ENCODE measurements around the gene PLCB2. TPM values are rescaled to one million over a fixed set of nuclear protein-coding genes. Genes with fewer than 3 reads are reported as not detected.

Gene PLCB2
- total RNA-seq, 1 donor from 2014 or later, result 3.7 TPM

DNA sequence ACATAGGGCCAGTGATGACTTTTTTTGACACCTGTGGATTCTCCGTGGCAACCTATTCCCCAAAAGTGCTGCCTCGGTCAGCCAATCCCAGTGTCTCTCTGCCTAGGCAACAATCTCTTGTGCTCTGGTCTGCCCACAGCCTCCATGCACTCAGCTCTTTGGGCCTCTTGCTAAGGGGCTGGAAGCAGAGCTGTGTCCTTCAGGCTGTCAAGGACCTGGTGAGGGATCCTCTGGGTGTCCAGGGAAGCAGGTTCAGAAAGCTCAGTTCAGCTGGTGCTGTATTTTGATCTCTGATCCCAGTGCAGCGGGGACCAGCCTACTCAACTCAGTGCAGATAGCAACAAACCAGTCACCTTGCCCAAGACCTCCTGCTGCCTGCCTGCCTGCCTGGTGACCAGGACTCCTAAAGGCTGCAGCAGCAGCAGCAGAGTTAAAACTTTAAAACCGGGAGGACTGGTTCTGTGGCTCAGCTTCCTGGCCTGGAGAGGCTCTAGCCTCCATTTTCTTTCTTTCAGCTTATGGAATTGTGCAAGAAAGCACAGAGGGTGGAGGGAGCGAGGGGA lies 62.7 kb downstream of the PLCB2 start:
- no peak for FAIRE-seq
- Mint-ChIP-seq H3K27ac (ENCODE audit: unreplicated experiment) (no peak overlapping the region), H3K9me3 (ENCODE audit: unreplicated experiment) (peaks cover 1% of the 10 kb centered on the region)

DNA sequence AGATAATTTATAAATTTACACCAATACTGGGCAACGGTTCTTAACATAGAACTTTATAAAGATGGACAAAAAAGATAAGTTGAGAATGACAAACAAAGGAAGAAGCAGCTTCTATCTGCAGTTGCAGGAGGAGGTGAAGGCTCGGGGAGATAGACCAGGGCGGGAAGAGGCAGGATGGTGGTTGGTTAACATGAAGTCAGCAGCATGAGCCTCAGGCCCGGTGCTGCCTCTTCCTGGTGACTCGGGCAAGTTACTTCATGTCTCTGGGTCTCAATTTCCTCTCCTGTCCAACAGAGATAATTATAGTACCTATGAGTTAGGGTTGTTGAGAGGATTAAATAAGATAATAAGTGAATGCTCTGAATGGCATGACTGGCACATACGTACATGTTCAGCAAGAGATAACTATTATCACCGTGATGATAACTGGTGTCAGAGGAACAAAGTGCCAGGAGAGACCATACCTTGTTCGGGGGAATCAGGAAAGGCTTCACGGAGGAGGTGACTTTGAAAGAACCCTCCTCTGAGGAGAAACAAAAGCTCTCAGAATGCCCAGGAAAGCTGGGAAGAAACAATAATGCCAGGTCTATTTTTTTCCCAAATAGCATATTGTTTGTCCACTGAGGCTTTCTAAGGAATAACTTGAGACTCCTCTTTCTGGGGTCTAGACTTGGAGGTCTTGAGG lies 64.5 kb downstream of the PLCB2 start:
- H4K20me1 ChIP-seq (ENCODE audit: insufficient read depth, low read length), result peaks cover 5% of the 10 kb centered on the region
- FAIRE-seq, result no peak
- Mint-ChIP-seq H3K4me3 (ENCODE audit: unreplicated experiment) (no peak overlapping the region), H3K4me1 (ENCODE audit: low read depth, unreplicated experiment) (peaks cover 18% of the 10 kb centered on the region), H3K27ac (ENCODE audit: unreplicated experiment) (no peak overlapping the region), H3K9me3 (ENCODE audit: unreplicated experiment) (peaks cover 1% of the 10 kb centered on the region), H3K27me3 (ENCODE audit: low read depth, unreplicated experiment) (peaks cover 37% of the 10 kb centered on the region), H3K36me3 (ENCODE audit: low read depth, unreplicated experiment) (peaks cover 3% of the 10 kb centered on the region)
- no peak overlapping the region for H2AFZ ChIP-seq (ENCODE audit: low read depth, low read length)
- H3K36me3 ChIP-seq (ENCODE audit: insufficient read depth, low read length), result no peaks in the 10 kb centered on the region
- no peak overlapping the region for H3K4me2 ChIP-seq (ENCODE audit: low read length)
- H3K79me2 ChIP-seq (ENCODE audit: insufficient read depth, low read length), result no peaks in the 10 kb centered on the region
- no peaks in the 10 kb centered on the region for H3K27me3 ChIP-seq (ENCODE audit: insufficient read depth, low read length)
- H3K9me3 ChIP-seq (ENCODE audit: insufficient read depth, low read depth, low read length), result no peaks in the 10 kb centered on the region
- H3K27ac ChIP-seq (ENCODE audit: low read depth, low read length), result no peak overlapping the region
- DNase-seq (ENCODE audit: low read depth), result no peak
- no peak overlapping the region for H3K4me3 ChIP-seq (ENCODE audit: insufficient read depth, low read depth, low read length)
- peaks cover 11% of the 10 kb centered on the region for H3K4me1 ChIP-seq (ENCODE audit: insufficient read depth, low read length)
- TF ChIP-seq EZH2 (IDR thresholded peaks at IDR 0.05; ENCODE audit: insufficient read depth, low read length), result no peak
- TF ChIP-seq, protein P1, sequence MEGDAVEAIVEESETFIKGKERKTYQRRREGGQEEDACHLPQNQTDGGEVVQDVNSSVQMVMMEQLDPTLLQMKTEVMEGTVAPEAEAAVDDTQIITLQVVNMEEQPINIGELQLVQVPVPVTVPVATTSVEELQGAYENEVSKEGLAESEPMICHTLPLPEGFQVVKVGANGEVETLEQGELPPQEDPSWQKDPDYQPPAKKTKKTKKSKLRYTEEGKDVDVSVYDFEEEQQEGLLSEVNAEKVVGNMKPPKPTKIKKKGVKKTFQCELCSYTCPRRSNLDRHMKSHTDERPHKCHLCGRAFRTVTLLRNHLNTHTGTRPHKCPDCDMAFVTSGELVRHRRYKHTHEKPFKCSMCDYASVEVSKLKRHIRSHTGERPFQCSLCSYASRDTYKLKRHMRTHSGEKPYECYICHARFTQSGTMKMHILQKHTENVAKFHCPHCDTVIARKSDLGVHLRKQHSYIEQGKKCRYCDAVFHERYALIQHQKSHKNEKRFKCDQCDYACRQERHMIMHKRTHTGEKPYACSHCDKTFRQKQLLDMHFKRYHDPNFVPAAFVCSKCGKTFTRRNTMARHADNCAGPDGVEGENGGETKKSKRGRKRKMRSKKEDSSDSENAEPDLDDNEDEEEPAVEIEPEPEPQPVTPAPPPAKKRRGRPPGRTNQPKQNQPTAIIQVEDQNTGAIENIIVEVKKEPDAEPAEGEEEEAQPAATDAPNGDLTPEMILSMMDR (IDR thresholded peaks at IDR 0.05; ENCODE audit: insufficient read depth, low read depth, low read length), result no peak
- H3K9ac ChIP-seq (ENCODE audit: low read length), result no peak overlapping the region

More for the DNA sequence above, 62.7 kb downstream of the PLCB2 start:
- H3K4me3 ChIP-seq (ENCODE audit: insufficient read depth, low read depth, low read length), result no peak overlapping the region
- no peak overlapping the region for H3K27ac ChIP-seq (ENCODE audit: low read depth, low read length)
- H3K79me2 ChIP-seq (ENCODE audit: insufficient read depth, low read length), result no peaks in the 10 kb centered on the region
- peaks cover 22% of the 10 kb centered on the region for H3K4me1 Mint-ChIP-seq (ENCODE audit: low read depth, unreplicated experiment)
- H3K4me1 ChIP-seq (ENCODE audit: insufficient read depth, low read length), result peaks cover 8% of the 10 kb centered on the region
- H3K4me2 ChIP-seq (ENCODE audit: low read length), result no peak overlapping the region
- TF ChIP-seq, protein P1 (IDR thresholded peaks at IDR 0.05; ENCODE audit: insufficient read depth, low read depth, low read length), result no peak
- no peak for TF ChIP-seq EZH2 (IDR thresholded peaks at IDR 0.05; ENCODE audit: insufficient read depth, low read length)
- H4K20me1 ChIP-seq (ENCODE audit: insufficient read depth, low read length), result no peaks in the 10 kb centered on the region
- H3K36me3 Mint-ChIP-seq (ENCODE audit: low read depth, unreplicated experiment), result peaks cover 3% of the 10 kb centered on the region
- DNase-seq (ENCODE audit: low read depth), result no peak
- H3K27me3 ChIP-seq (ENCODE audit: insufficient read depth, low read length), result no peaks in the 10 kb centered on the region
- no peaks in the 10 kb centered on the region for H3K9me3 ChIP-seq (ENCODE audit: insufficient read depth, low read depth, low read length)
- no peak overlapping the region for H3K9ac ChIP-seq (ENCODE audit: low read length)
- H2AFZ ChIP-seq (ENCODE audit: low read depth, low read length), result no peak overlapping the region
- no peak overlapping the region for H3K4me3 Mint-ChIP-seq (ENCODE audit: unreplicated experiment)
- peaks cover 33% of the 10 kb centered on the region for H3K27me3 Mint-ChIP-seq (ENCODE audit: low read depth, unreplicated experiment)
- H3K36me3 ChIP-seq (ENCODE audit: insufficient read depth, low read length), result no peaks in the 10 kb centered on the region

DNA sequence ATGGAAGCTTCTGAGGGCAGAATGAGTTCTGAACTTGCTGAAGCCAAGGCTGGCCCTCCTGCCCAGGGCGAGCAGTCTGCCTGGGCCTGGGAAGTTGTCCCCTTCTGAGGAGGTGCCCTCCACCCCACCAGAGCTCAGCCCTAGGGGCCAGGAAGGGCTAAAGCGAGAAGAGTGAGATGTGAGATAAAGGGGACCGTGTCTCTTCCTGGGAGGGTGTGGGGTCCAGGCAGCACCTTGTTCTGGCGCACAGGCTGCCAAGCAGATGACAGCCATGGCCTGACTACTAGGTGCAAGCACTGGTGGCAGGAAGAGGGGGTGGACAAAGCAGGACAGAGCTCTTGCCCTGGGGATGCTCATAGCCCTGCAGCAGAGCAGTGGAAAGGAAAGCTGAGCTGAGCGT lies 65.1 kb downstream of the PLCB2 start:
- Histone ChIP-seq H3K79me2 (ENCODE audit: insufficient read depth, low read length) (no peaks in the 10 kb centered on the region), H3K27ac (ENCODE audit: low read depth, low read length) (no peak overlapping the region), H2AFZ (ENCODE audit: low read depth, low read length) (no peak overlapping the region), H3K4me1 (ENCODE audit: insufficient read depth, low read length) (peaks cover 11% of the 10 kb centered on the region), H3K4me2 (ENCODE audit: low read length) (no peak overlapping the region), H3K9me3 (ENCODE audit: insufficient read depth, low read depth, low read length) (no peaks in the 10 kb centered on the region), H3K9ac (ENCODE audit: low read length) (no peak overlapping the region), H3K36me3 (ENCODE audit: insufficient read depth, low read length) (no peaks in the 10 kb centered on the region), H3K27me3 (ENCODE audit: insufficient read depth, low read length) (peaks cover 3% of the 10 kb centered on the region), H3K4me3 (ENCODE audit: insufficient read depth, low read depth, low read length) (no peak overlapping the region), H4K20me1 (ENCODE audit: insufficient read depth, low read length) (peaks cover 5% of the 10 kb centered on the region)
- H3K36me3 Mint-ChIP-seq (ENCODE audit: low read depth, unreplicated experiment), result peaks cover 3% of the 10 kb centered on the region
- FAIRE-seq, result no peak
- peaks cover 43% of the 10 kb centered on the region for H3K27me3 Mint-ChIP-seq (ENCODE audit: low read depth, unreplicated experiment)
- H3K9me3 Mint-ChIP-seq (ENCODE audit: unreplicated experiment), result peaks cover 4% of the 10 kb centered on the region
- TF ChIP-seq, protein P1 (IDR thresholded peaks at IDR 0.05; ENCODE audit: insufficient read depth, low read depth, low read length), result no peak
- TF ChIP-seq EZH2 (IDR thresholded peaks at IDR 0.05; ENCODE audit: insufficient read depth, low read length), result no peak
- peak overlapping the region; percentile 80 for H3K27ac Mint-ChIP-seq (ENCODE audit: unreplicated experiment)
- H3K4me3 Mint-ChIP-seq (ENCODE audit: unreplicated experiment), result no peak overlapping the region
- peaks cover 22% of the 10 kb centered on the region for H3K4me1 Mint-ChIP-seq (ENCODE audit: low read depth, unreplicated experiment)
- no peak for DNase-seq (ENCODE audit: low read depth)

All from astrocyte (in vitro differentiated cells and primary cell).